ENCODE data around the gene LDLRAP1. TPM values are rescaled to one million over a fixed set of nuclear protein-coding genes. Genes with fewer than 3 reads are reported as not detected.

Gene LDLRAP1
- total RNA-seq, 2 donors from 2014 or later, result 35.7 to 40.1 TPM

DNA sequence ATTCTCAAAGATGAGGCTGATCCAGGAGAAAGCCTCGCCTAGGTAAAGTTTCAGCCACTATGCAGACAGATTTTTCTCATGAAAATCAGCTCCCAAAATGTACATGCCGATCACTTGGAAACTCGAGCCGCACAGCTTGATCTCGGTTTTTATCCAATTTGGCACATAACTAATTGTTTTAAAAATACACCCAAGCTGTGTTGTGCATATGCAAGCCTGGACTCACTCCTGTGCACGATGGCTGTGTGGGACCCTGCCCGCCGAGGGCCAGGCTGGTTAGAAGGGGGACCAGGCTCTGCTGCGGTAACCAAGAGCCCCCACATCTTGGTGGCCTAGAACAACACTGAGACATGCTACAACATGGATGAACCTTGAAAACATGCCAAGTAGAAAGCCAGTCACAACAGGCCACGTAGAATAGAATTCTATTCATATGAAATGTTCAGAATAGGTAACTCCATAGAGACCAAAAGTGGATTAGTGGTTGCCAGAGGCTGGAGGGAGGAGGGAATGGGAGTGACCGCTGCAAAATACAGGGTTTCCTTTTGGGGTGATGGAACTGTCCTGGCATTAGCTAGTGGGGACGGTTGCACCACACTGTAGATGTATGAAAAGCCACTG, 16.1 kb upstream of the LDLRAP1 start:
- H3K36me3 ChIP-seq, result no peaks in the 10 kb centered on the region
- no peak for DNase-seq
- H3K27ac ChIP-seq, result no peak overlapping the region
- no peak overlapping the region for H3K4me3 ChIP-seq
- no peaks in the 10 kb centered on the region for H3K4me1 ChIP-seq
- H3K27me3 ChIP-seq, result no peaks in the 10 kb centered on the region
- H3K9me3 ChIP-seq, result no peaks in the 10 kb centered on the region
- no peak overlapping the region for H3K9ac ChIP-seq (ENCODE audit: low read depth in 2 of 2, low read length in 2 of 2)
- TF ChIP-seq CTCF (IDR thresholded peaks at IDR 0.05), result no peak
- intact Hi-C loops (cut with DNase I), result loop anchor here (10.0 kb wide), 1 partner anchor 277 kb away; the partner anchor contains the start of gene SELENON

DNA sequence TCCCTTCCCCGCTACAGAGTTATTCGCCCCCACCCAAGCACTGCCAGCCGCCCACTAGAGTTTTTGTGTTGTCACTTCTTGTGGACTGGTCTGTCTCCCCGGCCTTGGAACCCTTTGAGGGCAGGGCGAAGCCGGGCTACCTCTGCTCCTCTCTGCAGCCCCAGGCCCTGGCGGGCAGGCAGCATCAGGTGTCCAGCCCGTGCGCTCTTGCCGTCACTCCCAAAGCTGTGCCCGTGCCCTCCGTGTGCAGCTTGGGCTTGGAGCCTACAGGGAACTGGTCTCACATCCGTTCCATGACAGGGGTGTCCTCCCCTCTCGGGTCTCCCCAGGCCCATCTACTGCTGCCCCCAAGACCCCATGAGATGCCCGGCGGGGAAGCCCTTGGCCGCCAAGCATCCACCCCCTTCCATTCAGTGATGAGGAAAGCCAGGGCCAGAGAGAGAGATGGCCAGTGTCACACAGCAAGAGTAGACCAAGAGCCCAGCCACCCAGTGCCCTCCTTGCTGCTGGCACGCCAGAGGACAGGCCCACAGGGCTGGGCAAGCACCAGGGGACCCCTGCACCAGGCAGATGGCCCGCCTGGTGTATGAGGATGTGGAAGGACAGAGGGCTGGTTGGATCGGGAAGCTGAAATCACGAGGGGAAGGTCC, 15.3 kb upstream of the LDLRAP1 start:
- intact Hi-C loops (cut with DNase I), result loop anchor here (10.0 kb wide), 1 partner anchor 277 kb away; the partner anchor contains the start of gene SELENON
- no peaks in the 10 kb centered on the region for H3K27me3 ChIP-seq
- no peak overlapping the region for H3K9ac ChIP-seq (ENCODE audit: low read depth in 2 of 2, low read length in 2 of 2)
- H3K4me3 ChIP-seq, result no peak overlapping the region
- no peak for TF ChIP-seq CTCF (IDR thresholded peaks at IDR 0.05)
- DNase-seq, result no peak
- no peaks in the 10 kb centered on the region for H3K36me3 ChIP-seq
- no peaks in the 10 kb centered on the region for H3K9me3 ChIP-seq
- no peaks in the 10 kb centered on the region for H3K4me1 ChIP-seq
- H3K27ac ChIP-seq, result no peak overlapping the region

GRCh38 chr1:25528881-25529517, 14.4 kb upstream of the LDLRAP1 start:
- no peaks in the 10 kb centered on the region for H3K4me1 ChIP-seq
- no peak overlapping the region for H3K4me3 ChIP-seq
- no peak for TF ChIP-seq CTCF (IDR thresholded peaks at IDR 0.05)
- intact Hi-C loops (cut with DNase I), result loop anchor here (10.0 kb wide), 1 partner anchor 276 kb away; the partner anchor contains the start of gene SELENON
- H3K9ac ChIP-seq (ENCODE audit: low read depth in 2 of 2, low read length in 2 of 2), result no peak overlapping the region
- no peaks in the 10 kb centered on the region for H3K27me3 ChIP-seq
- H3K9me3 ChIP-seq, result no peaks in the 10 kb centered on the region
- DNase-seq, result no peak
- no peaks in the 10 kb centered on the region for H3K36me3 ChIP-seq
- H3K27ac ChIP-seq, result no peak overlapping the region

- intact Hi-C loops (cut with DNase I), result loop anchor here (10.0 kb wide), 1 partner anchor 275 kb away; the partner anchor contains the start of gene SELENON
- Histone ChIP-seq H3K36me3 (no peaks in the 10 kb centered on the region), H3K4me3 (no peak overlapping the region), H3K4me1 (no peaks in the 10 kb centered on the region), H3K27me3 (no peaks in the 10 kb centered on the region), H3K9ac (ENCODE audit: low read depth in 2 of 2, low read length in 2 of 2) (no peak overlapping the region), H3K9me3 (no peaks in the 10 kb centered on the region), H3K27ac (no peak overlapping the region)
- DNase-seq, result no peak
- TF ChIP-seq CTCF (IDR thresholded peaks at IDR 0.05), result no peak
These were observed 13.8 kb upstream of the LDLRAP1 start for GRCh38 chr1:25529518-25530185.

Data from colonic mucosa (tissue), 4 donors.